Osteoblast (primary cell): ENCODE data around the gene CTNNAL1. TPM values are rescaled to one million over a fixed set of nuclear protein-coding genes. Genes with fewer than 3 reads are reported as not detected.

Experiments
- DNase-seq: peaks from one replicate; pipeline ENCODE4 v3.0.0; 2011; ENCODE audit warnings: low spot score, mixed read lengths; ENCODE audit not compliant: insufficient read length; ENCODE audit errors: missing footprints
- H2AFZ ChIP-seq: 2 replicates; pipeline ENCODE4 v1.6.0; 2011; ENCODE audit warnings: mild to moderate bottlenecking, low read length
- H3K27ac ChIP-seq: 2 replicates; pipeline ENCODE4 v1.5.1; 2011; ENCODE audit warnings: mild to moderate bottlenecking, low read depth, low read length, moderate library complexity
- H3K27me3 ChIP-seq: 2 replicates; pipeline ENCODE4 v1.6.0; 2012; ENCODE audit warnings: mild to moderate bottlenecking, control low read depth, inconsistent platforms, low read length, moderate library complexity; ENCODE audit not compliant: insufficient read depth
- H3K36me3 ChIP-seq: 2 replicates; pipeline ENCODE4 v1.5.1; 2011; ENCODE audit warnings: mild to moderate bottlenecking, low read length, control low read depth, moderate library complexity; ENCODE audit not compliant: insufficient read depth
- H3K4me1 ChIP-seq: 2 replicates; pipeline ENCODE4 v1.5.1; 2011; ENCODE audit warnings: mild to moderate bottlenecking, low read length, control low read depth, moderate library complexity; ENCODE audit not compliant: insufficient read depth
- H3K4me2 ChIP-seq: 2 replicates; pipeline ENCODE4 v1.6.0; 2011; ENCODE audit warnings: mild to moderate bottlenecking, low read length; ENCODE audit not compliant: insufficient read depth
- H3K4me3 ChIP-seq: fragments of 200-600 bp; sonication (generic); 3 replicates; pipeline ENCODE4 v1.5.1; 2012; ENCODE audit warnings: mild to moderate bottlenecking, low read length, inconsistent platforms; ENCODE audit not compliant: insufficient read depth
- H3K79me2 ChIP-seq: 2 replicates; pipeline ENCODE4 v1.6.0; 2012; ENCODE audit warnings: mild to moderate bottlenecking, low read length, control low read depth, inconsistent platforms; ENCODE audit not compliant: insufficient read depth
- H3K9me3 ChIP-seq: 2 replicates; pipeline ENCODE4 v1.5.1; 2011; ENCODE audit warnings: low read depth, low read length, control low read depth
- H4K20me1 ChIP-seq: 2 replicates; pipeline ENCODE4 v1.6.0; 2012; ENCODE audit warnings: mild to moderate bottlenecking, low read length, control low read depth; ENCODE audit not compliant: insufficient read depth
- CTCF ChIP-seq: IDR thresholded peaks from 2 replicates; pipeline ENCODE4 v1.5.1; 2011; ENCODE audit warnings: mild to moderate bottlenecking, low read depth, low read length, moderate library complexity; ENCODE audit errors: extremely low read depth
- total RNA-seq: library from RNA; depleted of rRNA; stranded (reverse); fragments of >200 nt; gene quantifications from 2 replicates; pipeline ENCODE4 v1.2.3, GENCODE V29; 2012

CTNNAL1 gene
- total RNA-seq, 1 donor = 118 TPM

- no peaks in the 10 kb centered on the region for H3K79me2 ChIP-seq
- no peaks in the 10 kb centered on the region for H4K20me1 ChIP-seq
- no peaks in the 10 kb centered on the region for H3K9me3 ChIP-seq
- H3K4me2 ChIP-seq = peak overlapping the region; percentile 5
- peaks cover 36% of the 10 kb centered on the region for H3K36me3 ChIP-seq
- H3K4me3 ChIP-seq = no peak overlapping the region
- H3K27ac ChIP-seq = peak overlapping the region; percentile 43
- H3K4me1 ChIP-seq = peaks cover 25% of the 10 kb centered on the region
- no peaks in the 10 kb centered on the region for H3K27me3 ChIP-seq
- no peak overlapping the region for H2AFZ ChIP-seq
- TF ChIP-seq CTCF = no peak
- DNase-seq = no peak
Observed at GRCh38 chr9:109052416-109052815, 39.1 kb upstream of the CTNNAL1 start.

GRCh38 chr9:109051733-109052132 lies 38.4 kb upstream of the CTNNAL1 start:
- Histone ChIP-seq H3K27me3 (no peaks in the 10 kb centered on the region), H3K79me2 (no peaks in the 10 kb centered on the region), H3K9me3 (no peaks in the 10 kb centered on the region), H3K4me1 (peaks cover 32% of the 10 kb centered on the region), H3K27ac (no peak overlapping the region), H3K36me3 (peaks cover 31% of the 10 kb centered on the region), H2AFZ (no peak overlapping the region), H3K4me2 (no peak overlapping the region), H3K4me3 (no peak overlapping the region), H4K20me1 (no peaks in the 10 kb centered on the region)
- no peak for TF ChIP-seq CTCF
- DNase-seq = no peak

GRCh38 chr9:109050444-109050843 lies 37.1 kb upstream of the CTNNAL1 start:
- Histone ChIP-seq H3K27me3 (no peaks in the 10 kb centered on the region), H3K4me3 (no peak overlapping the region), H3K36me3 (peaks cover 35% of the 10 kb centered on the region), H3K9me3 (no peaks in the 10 kb centered on the region), H4K20me1 (no peaks in the 10 kb centered on the region), H3K27ac (no peak overlapping the region), H3K4me1 (peaks cover 39% of the 10 kb centered on the region), H2AFZ (no peak overlapping the region), H3K79me2 (no peaks in the 10 kb centered on the region), H3K4me2 (no peak overlapping the region)
- DNase-seq = no peak
- TF ChIP-seq CTCF = no peak

GRCh38 chr9:109048822-109049221 lies 35.5 kb upstream of the CTNNAL1 start:
- H3K9me3 ChIP-seq = no peaks in the 10 kb centered on the region
- H3K4me1 ChIP-seq = peaks cover 38% of the 10 kb centered on the region
- no peaks in the 10 kb centered on the region for H3K27me3 ChIP-seq
- H3K79me2 ChIP-seq = no peaks in the 10 kb centered on the region
- no peak overlapping the region for H2AFZ ChIP-seq
- no peak overlapping the region for H3K27ac ChIP-seq
- TF ChIP-seq CTCF = no peak
- no peaks in the 10 kb centered on the region for H4K20me1 ChIP-seq
- no peak overlapping the region for H3K4me3 ChIP-seq
- no peak overlapping the region for H3K4me2 ChIP-seq
- H3K36me3 ChIP-seq = peaks cover 38% of the 10 kb centered on the region
- DNase-seq = no peak
